GM19395 (cell line): Measurements from ENCODE around the gene TMEM181.

Experiments
- ATAC-seq: cut with Tn5 transposase; IDR thresholded peaks from one replicate; pipeline ENCODE4 v1.9.1; 2021; ENCODE audit warnings: mild to moderate bottlenecking, moderate library complexity; ENCODE audit not compliant: unreplicated experiment

Gene TMEM181

GRCh38 chr6:158677906-158678578 is 118.2 kb downstream of the TMEM181 start:
- ATAC-seq = no peak

DNA sequence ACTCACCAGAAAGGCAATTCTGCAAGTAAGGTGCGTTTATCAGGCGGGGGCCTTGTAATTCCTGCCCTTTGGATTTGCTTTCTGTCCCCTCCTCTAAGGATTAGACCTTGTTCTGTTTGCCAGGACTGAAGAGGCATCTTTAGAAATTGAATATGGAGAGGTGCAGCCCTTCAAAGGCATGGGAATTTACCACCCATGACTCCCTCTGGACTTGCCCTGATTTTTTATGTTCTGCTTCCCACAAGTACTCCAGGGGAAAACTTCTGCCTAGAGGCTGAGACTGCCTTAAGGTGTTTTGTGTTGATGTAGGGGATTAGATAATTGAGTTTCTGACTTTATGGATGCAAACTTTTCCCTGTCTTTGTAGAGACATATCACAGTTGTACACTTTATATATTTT is 120.1 kb downstream of the TMEM181 start:
- no peak for ATAC-seq

DNA sequence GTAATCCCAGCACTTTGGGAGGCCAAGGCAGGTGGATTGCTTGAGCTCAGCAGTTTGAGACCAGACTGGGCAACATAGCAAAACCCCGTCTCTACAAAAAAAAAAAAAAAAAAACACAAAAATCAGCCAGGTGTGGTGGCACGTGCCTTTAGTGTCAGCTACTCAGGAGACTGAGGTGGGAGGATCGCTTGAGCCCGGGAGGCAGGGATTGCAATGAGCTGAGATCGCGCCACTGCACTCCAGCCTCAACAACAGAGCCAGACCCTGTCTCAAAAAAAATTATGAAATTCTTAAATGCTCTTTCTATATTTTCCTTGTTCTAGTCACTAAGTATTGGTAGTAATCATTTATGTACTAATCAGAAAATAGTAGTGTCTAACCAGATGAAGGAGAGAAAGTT is 120.6 kb downstream of the TMEM181 start:
- ATAC-seq = no peak

GRCh38 chr6:158684311-158684710 is 124.4 kb downstream of the TMEM181 start:
- no peak for ATAC-seq

DNA sequence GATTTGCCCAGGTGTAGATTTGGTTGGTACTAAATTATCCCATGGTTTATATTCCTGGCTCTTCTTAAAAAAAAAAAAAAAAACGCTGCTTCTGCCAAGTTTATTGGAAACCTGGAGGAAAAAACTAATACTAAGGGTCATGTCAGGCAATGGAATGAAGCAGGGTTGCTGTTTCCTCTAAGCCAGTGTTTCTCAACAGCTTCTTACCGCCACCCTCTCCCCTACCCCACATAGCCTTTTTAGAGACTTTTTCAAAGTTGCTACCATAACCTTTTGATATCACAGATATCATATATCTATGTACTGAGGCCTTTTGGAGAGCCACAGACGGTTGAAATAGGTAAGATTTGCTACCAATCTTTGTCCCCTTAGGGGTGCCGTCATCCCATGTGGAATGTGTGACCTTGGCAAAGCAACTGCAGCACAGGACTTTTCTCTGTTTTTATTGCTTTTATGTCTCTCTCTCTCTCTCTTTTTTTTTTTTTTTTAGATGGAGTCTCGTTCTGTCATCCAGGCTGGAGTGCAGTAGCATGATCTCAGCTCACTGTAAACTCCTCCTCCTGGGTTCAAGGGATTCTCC is 124.9 kb downstream of the TMEM181 start:
- no peak for ATAC-seq
